ENCODE results near the gene FOXE3. TPM values are rescaled to one million over a fixed set of nuclear protein-coding genes. Genes with fewer than 3 reads are reported as not detected.

Gene FOXE3
- total and polyA plus RNA-seq, 2 of the 4 experiments (the other 2 are of a cell fraction): 0.12 TPM; not detected in 1

- Histone ChIP-seq H3K18ac (ENCODE audit: low read depth, low read length) (no peak overlapping the region), H2BK5ac (ENCODE audit: low read depth, low read length, poor library complexity, severe bottlenecking) (no peak overlapping the region), H3K4me1 (ENCODE audit: control insufficient read depth, insufficient read depth, low read length) (peaks cover 23% of the 10 kb centered on the region), H2AK9ac (replicated peaks; ENCODE audit: low read depth, low read length, poor library complexity) (peak overlapping the region; percentile 75), H3K4me2 (ENCODE audit: low read depth, low read length) (no peak overlapping the region; the same call in 1 of the 2 replicates), H3K79me1 (ENCODE audit: low read depth in 1 of 2, low read length in 2 of 2) (no peaks in the 10 kb centered on the region), H2AK5ac (ENCODE audit: low read depth, low read length) (no peak overlapping the region), H2BK120ac (ENCODE audit: low read depth, low read length) (peak overlapping the region; percentile 12; the same call in 1 of the 2 replicates), H4K8ac (ENCODE audit: low read depth in 2 of 2, low read length in 2 of 2) (no peak overlapping the region; a peak in 1 of 4 replicates), H3K4ac (ENCODE audit: low read depth, low read length) (peak overlapping the region; percentile 25), H3K36me3 (ENCODE audit: control insufficient read depth, insufficient read depth, low read length) (no peaks in the 10 kb centered on the region), H3K56ac (ENCODE audit: extremely low read depth, insufficient read depth, low read length) (no peak overlapping the region), H3K27ac (ENCODE audit: insufficient read depth, low read length) (no peak overlapping the region), H3K23ac (ENCODE audit: low read depth, low read length) (no peak overlapping the region), H3K9me1 (ENCODE audit: insufficient read depth, low read length) (peaks cover 15% of the 10 kb centered on the region), H3K9ac (ENCODE audit: low read depth, low read length) (no peak overlapping the region), H2AFZ (replicated peaks; ENCODE audit: low read length, poor library complexity) (peak overlapping the region; percentile 80), H4K5ac (ENCODE audit: low read depth, low read length) (no peak overlapping the region), H3K14ac (replicated peaks; ENCODE audit: low read depth, low read length) (no peak overlapping the region), H3K27me3 (ENCODE audit: control insufficient read depth, insufficient read depth, low read length) (peaks cover 19% of the 10 kb centered on the region; the same call in 1 of the 2 replicates), H4K91ac (ENCODE audit: insufficient read depth, low read depth, low read length) (no peak overlapping the region), H3K9me3 (ENCODE audit: control insufficient read depth, insufficient read depth, low read length) (no peaks in the 10 kb centered on the region), H2BK20ac (ENCODE audit: low read depth, low read length) (0 out of 2 replicates have a peak overlapping the region, but pooled peaks have one; percentile 41), H3K4me3 (ENCODE audit: insufficient read depth, low read depth, low read length) (no peak overlapping the region), H2BK15ac (ENCODE audit: low read depth, low read length) (no peak overlapping the region), H4K20me1 (ENCODE audit: insufficient read depth, low read length) (no peaks in the 10 kb centered on the region)
- dilution Hi-C loops (cut with HindIII; ENCODE audit: low sequenced_read_pairs, unreplicated experiment) (no loop called here), intact Hi-C loops (cut with micrococcal nuclease) (no loop called here), in situ Hi-C loops (cut with MboI; ENCODE audit: low sequenced_read_pairs) (no loop called here)
- TF ChIP-seq SMC3 (IDR thresholded peaks at IDR 0.05; ENCODE audit: low read depth, low read length) (no peak), CEBPB (IDR thresholded peaks at IDR 0.05; ENCODE audit: low read depth, low read length) (no peak), BHLHE40 (IDR thresholded peaks at IDR 0.05; ENCODE audit: low read depth, low read length) (no peak), CHD1 (IDR thresholded peaks at IDR 0.05; ENCODE audit: low read depth, low read length) (no peak), MXI1 (IDR thresholded peaks at IDR 0.05; ENCODE audit: borderline replicate concordance, low read depth, low read length) (no peak), RAD21 (IDR thresholded peaks at IDR 0.05; ENCODE audit: low read length) (no peak), FOS (IDR thresholded peaks at IDR 0.05; ENCODE audit: low read depth, low read length) (no peak), ELK1 (IDR thresholded peaks at IDR 0.05; ENCODE audit: borderline replicate concordance, low read depth, low read length) (no peak), RCOR1 (IDR thresholded peaks at IDR 0.05; ENCODE audit: insufficient replicate concordance, low read length) (no peak), POLR2A (IDR thresholded peaks at IDR 0.05; ENCODE audit: low read depth, low read length) (no peak)
- TF ChIP-seq, protein P1, sequence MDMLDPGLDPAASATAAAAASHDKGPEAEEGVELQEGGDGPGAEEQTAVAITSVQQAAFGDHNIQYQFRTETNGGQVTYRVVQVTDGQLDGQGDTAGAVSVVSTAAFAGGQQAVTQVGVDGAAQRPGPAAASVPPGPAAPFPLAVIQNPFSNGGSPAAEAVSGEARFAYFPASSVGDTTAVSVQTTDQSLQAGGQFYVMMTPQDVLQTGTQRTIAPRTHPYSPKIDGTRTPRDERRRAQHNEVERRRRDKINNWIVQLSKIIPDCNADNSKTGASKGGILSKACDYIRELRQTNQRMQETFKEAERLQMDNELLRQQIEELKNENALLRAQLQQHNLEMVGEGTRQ (IDR thresholded peaks at IDR 0.05; ENCODE audit: low read depth, low read length): no peak
- BruUV-seq (replicated peaks): no TSS peak
- ChIA-PET CTCF (interaction anchor here (1.2 to 2.0 kb wide), 2 partner anchors 23 to 26 kb away, joined by 3 to 7 read pairs; partner anchors contain the start of gene FOXD2), POLR2A (ENCODE audit: unreplicated experiment) (no interaction called here)
- peak; percentile 53 for ATAC-seq (ENCODE audit: low read depth)
- peak; percentile 61 for DNase-seq
- WGBS, 2 experiments (ENCODE audit: extremely low coverage in 2 of 2, insufficient read length in 1 of 2): no CpG with 5 or more reads among the region's 2 CpGs
Measured at GRCh38 chr1:47411436-47411835, 4.6 kb upstream of the FOXE3 start.
